ENCODE results near the gene RNF152.

RNF152 gene

GRCh38 chr18:61882296-61883004 lies 10.4 kb downstream of the RNF152 start:
- H3K36me3 Mint-ChIP-seq = no peaks in the 10 kb centered on the region
- no peaks in the 10 kb centered on the region for H3K4me1 Mint-ChIP-seq
- H3K9me3 Mint-ChIP-seq = no peaks in the 10 kb centered on the region
- no peak overlapping the region for H3K4me3 Mint-ChIP-seq
- H3K27ac Mint-ChIP-seq = no peak overlapping the region
- H3K27me3 Mint-ChIP-seq = peaks cover 2% of the 10 kb centered on the region

- Mint-ChIP-seq H3K27me3 (peaks cover 9% of the 10 kb centered on the region), H3K36me3 (peaks cover 1% of the 10 kb centered on the region), H3K9me3 (no peaks in the 10 kb centered on the region), H3K27ac (no peak overlapping the region), H3K4me1 (no peaks in the 10 kb centered on the region), H3K4me3 (no peak overlapping the region)
Observed at GRCh38 chr18:61876899-61877298, 15.9 kb downstream of the RNF152 start.

GRCh38 chr18:61870151-61870550 lies 22.7 kb downstream of the RNF152 start:
- Mint-ChIP-seq H3K9me3 (no peaks in the 10 kb centered on the region), H3K27me3 (no peaks in the 10 kb centered on the region), H3K27ac (no peak overlapping the region)

GRCh38 chr18:61869636-61870035 lies 23.2 kb downstream of the RNF152 start:
- Mint-ChIP-seq H3K4me3 (no peak overlapping the region), H3K27me3 (no peaks in the 10 kb centered on the region), H3K27ac (no peak overlapping the region), H3K4me1 (no peaks in the 10 kb centered on the region), H3K9me3 (no peaks in the 10 kb centered on the region), H3K36me3 (no peaks in the 10 kb centered on the region)

More at GRCh38 chr18:61870151-61870550, 22.7 kb downstream of the RNF152 start:
- H3K4me3 Mint-ChIP-seq = no peak overlapping the region
- peaks cover 1% of the 10 kb centered on the region for H3K36me3 Mint-ChIP-seq
- H3K4me1 Mint-ChIP-seq = no peaks in the 10 kb centered on the region

GRCh38 chr18:61865466-61866175 lies 27.2 kb downstream of the RNF152 start:
- Mint-ChIP-seq H3K27ac (no peak overlapping the region), H3K4me3 (no peak overlapping the region)

GRCh38 chr18:61861372-61861771 lies 31.4 kb downstream of the RNF152 start:
- H3K36me3 Mint-ChIP-seq = no peaks in the 10 kb centered on the region
- no peaks in the 10 kb centered on the region for H3K4me1 Mint-ChIP-seq
- H3K9me3 Mint-ChIP-seq = no peaks in the 10 kb centered on the region
- no peak overlapping the region for H3K4me3 Mint-ChIP-seq
- H3K27me3 Mint-ChIP-seq = no peaks in the 10 kb centered on the region
- no peak overlapping the region for H3K27ac Mint-ChIP-seq

More at GRCh38 chr18:61865466-61866175, 27.2 kb downstream of the RNF152 start:
- no peaks in the 10 kb centered on the region for H3K36me3 Mint-ChIP-seq
- H3K27me3 Mint-ChIP-seq = no peaks in the 10 kb centered on the region
- no peaks in the 10 kb centered on the region for H3K4me1 Mint-ChIP-seq
- H3K9me3 Mint-ChIP-seq = no peaks in the 10 kb centered on the region

- H3K9me3 Mint-ChIP-seq = no peaks in the 10 kb centered on the region
- no peaks in the 10 kb centered on the region for H3K4me1 Mint-ChIP-seq
- H3K27ac Mint-ChIP-seq = no peak overlapping the region
- H3K36me3 Mint-ChIP-seq = no peaks in the 10 kb centered on the region
- H3K4me3 Mint-ChIP-seq = no peak overlapping the region
- no peaks in the 10 kb centered on the region for H3K27me3 Mint-ChIP-seq
Observed at GRCh38 chr18:61860302-61860701, 32.5 kb downstream of the RNF152 start.

- peaks cover 4% of the 10 kb centered on the region for H3K27me3 Mint-ChIP-seq
Observed at GRCh38 chr18:61859113-61859512, 33.7 kb downstream of the RNF152 start.

GRCh38 chr18:61856678-61857077 lies 36.1 kb downstream of the RNF152 start:
- no peak overlapping the region for H3K4me3 Mint-ChIP-seq
- H3K36me3 Mint-ChIP-seq = no peaks in the 10 kb centered on the region
- H3K27me3 Mint-ChIP-seq = peaks cover 6% of the 10 kb centered on the region
- no peaks in the 10 kb centered on the region for H3K4me1 Mint-ChIP-seq
- H3K9me3 Mint-ChIP-seq = no peaks in the 10 kb centered on the region
- no peak overlapping the region for H3K27ac Mint-ChIP-seq

More at GRCh38 chr18:61859113-61859512, 33.7 kb downstream of the RNF152 start:
- Mint-ChIP-seq H3K4me3 (no peak overlapping the region), H3K4me1 (no peaks in the 10 kb centered on the region), H3K36me3 (no peaks in the 10 kb centered on the region), H3K9me3 (no peaks in the 10 kb centered on the region), H3K27ac (no peak overlapping the region)

GRCh38 chr18:61855449-61856378 lies 37.1 kb downstream of the RNF152 start:
- no peaks in the 10 kb centered on the region for H3K4me1 Mint-ChIP-seq
- no peaks in the 10 kb centered on the region for H3K36me3 Mint-ChIP-seq
- H3K4me3 Mint-ChIP-seq = no peak overlapping the region
- H3K9me3 Mint-ChIP-seq = no peaks in the 10 kb centered on the region
- H3K27me3 Mint-ChIP-seq = peaks cover 6% of the 10 kb centered on the region
- no peak overlapping the region for H3K27ac Mint-ChIP-seq

- Mint-ChIP-seq H3K9me3 (no peaks in the 10 kb centered on the region), H3K27me3 (peaks cover 6% of the 10 kb centered on the region), H3K4me1 (no peaks in the 10 kb centered on the region), H3K4me3 (no peak overlapping the region), H3K36me3 (no peaks in the 10 kb centered on the region), H3K27ac (no peak overlapping the region)
Observed at GRCh38 chr18:61854578-61855448, 38.0 kb downstream of the RNF152 start.

- H3K4me1 Mint-ChIP-seq = no peaks in the 10 kb centered on the region
- no peaks in the 10 kb centered on the region for H3K9me3 Mint-ChIP-seq
- peaks cover 6% of the 10 kb centered on the region for H3K27me3 Mint-ChIP-seq
- no peak overlapping the region for H3K27ac Mint-ChIP-seq
- no peaks in the 10 kb centered on the region for H3K36me3 Mint-ChIP-seq
- no peak overlapping the region for H3K4me3 Mint-ChIP-seq
Observed at GRCh38 chr18:61853855-61854254, 39.0 kb downstream of the RNF152 start.

GRCh38 chr18:61852496-61852895 lies 40.3 kb downstream of the RNF152 start:
- Mint-ChIP-seq H3K4me1 (no peaks in the 10 kb centered on the region), H3K36me3 (no peaks in the 10 kb centered on the region)

GRCh38 chr18:61851940-61852451 lies 40.8 kb downstream of the RNF152 start:
- Mint-ChIP-seq H3K4me1 (no peaks in the 10 kb centered on the region), H3K27ac (no peak overlapping the region), H3K27me3 (peaks cover 6% of the 10 kb centered on the region), H3K9me3 (no peaks in the 10 kb centered on the region), H3K4me3 (no peak overlapping the region), H3K36me3 (no peaks in the 10 kb centered on the region)

More at GRCh38 chr18:61852496-61852895, 40.3 kb downstream of the RNF152 start:
- Mint-ChIP-seq H3K9me3 (no peaks in the 10 kb centered on the region), H3K4me3 (no peak overlapping the region), H3K27me3 (peaks cover 6% of the 10 kb centered on the region), H3K27ac (no peak overlapping the region)
